ENCODE data around the gene AIRE.

AIRE gene

DNA sequence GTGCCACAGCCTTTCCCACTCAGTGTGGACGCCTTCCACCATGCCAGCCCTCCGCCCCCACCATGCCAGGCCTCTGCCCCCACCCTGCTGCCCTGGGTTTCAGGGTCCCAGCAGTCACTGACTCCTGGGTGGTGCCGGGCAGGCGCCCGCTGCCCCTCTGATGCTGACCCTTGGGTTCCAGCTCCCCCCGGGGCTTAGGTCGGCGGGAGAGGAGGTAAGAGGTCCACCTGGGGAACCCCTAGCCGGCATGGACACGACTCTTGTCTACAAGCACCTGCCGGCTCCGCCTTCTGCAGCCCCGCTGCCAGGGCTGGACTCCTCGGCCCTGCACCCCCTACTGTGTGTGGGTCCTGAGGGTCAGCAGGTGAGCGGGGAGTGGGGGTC lies 7.1 kb downstream of the AIRE start:
- no peak for TF ChIP-seq CEBPB (IDR thresholded peaks at IDR 0.05)
- no peak for TF ChIP-seq USF1 (IDR thresholded peaks at IDR 0.05)
- no peak for TF ChIP-seq TEAD4 (IDR thresholded peaks at IDR 0.05)
- TF ChIP-seq FOXM1 (IDR thresholded peaks at IDR 0.05; ENCODE audit: borderline replicate concordance, low read depth), result no peak
- TF ChIP-seq TCF12 (IDR thresholded peaks at IDR 0.05; ENCODE audit: low read depth), result no peak
- TF ChIP-seq EP300 (IDR thresholded peaks at IDR 0.05; ENCODE audit: borderline replicate concordance), result no peak
- no peak for TF ChIP-seq YY1 (IDR thresholded peaks at IDR 0.05; ENCODE audit: low read depth)
- TF ChIP-seq RAD21 (IDR thresholded peaks at IDR 0.05; ENCODE audit: low read depth), result no peak
- no peak for TF ChIP-seq ZBTB7A (IDR thresholded peaks at IDR 0.05; ENCODE audit: low read depth)
- TF ChIP-seq, protein P1, sequence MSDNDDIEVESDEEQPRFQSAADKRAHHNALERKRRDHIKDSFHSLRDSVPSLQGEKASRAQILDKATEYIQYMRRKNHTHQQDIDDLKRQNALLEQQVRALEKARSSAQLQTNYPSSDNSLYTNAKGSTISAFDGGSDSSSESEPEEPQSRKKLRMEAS (IDR thresholded peaks at IDR 0.05), result no peak
- TF ChIP-seq CREB1 (IDR thresholded peaks at IDR 0.05; ENCODE audit: low read depth), result no peak
- no peak for TF ChIP-seq EGR1 (IDR thresholded peaks at IDR 0.05)
- no peak for TF ChIP-seq NFIC (IDR thresholded peaks at IDR 0.05)
- TF ChIP-seq, protein P2, sequence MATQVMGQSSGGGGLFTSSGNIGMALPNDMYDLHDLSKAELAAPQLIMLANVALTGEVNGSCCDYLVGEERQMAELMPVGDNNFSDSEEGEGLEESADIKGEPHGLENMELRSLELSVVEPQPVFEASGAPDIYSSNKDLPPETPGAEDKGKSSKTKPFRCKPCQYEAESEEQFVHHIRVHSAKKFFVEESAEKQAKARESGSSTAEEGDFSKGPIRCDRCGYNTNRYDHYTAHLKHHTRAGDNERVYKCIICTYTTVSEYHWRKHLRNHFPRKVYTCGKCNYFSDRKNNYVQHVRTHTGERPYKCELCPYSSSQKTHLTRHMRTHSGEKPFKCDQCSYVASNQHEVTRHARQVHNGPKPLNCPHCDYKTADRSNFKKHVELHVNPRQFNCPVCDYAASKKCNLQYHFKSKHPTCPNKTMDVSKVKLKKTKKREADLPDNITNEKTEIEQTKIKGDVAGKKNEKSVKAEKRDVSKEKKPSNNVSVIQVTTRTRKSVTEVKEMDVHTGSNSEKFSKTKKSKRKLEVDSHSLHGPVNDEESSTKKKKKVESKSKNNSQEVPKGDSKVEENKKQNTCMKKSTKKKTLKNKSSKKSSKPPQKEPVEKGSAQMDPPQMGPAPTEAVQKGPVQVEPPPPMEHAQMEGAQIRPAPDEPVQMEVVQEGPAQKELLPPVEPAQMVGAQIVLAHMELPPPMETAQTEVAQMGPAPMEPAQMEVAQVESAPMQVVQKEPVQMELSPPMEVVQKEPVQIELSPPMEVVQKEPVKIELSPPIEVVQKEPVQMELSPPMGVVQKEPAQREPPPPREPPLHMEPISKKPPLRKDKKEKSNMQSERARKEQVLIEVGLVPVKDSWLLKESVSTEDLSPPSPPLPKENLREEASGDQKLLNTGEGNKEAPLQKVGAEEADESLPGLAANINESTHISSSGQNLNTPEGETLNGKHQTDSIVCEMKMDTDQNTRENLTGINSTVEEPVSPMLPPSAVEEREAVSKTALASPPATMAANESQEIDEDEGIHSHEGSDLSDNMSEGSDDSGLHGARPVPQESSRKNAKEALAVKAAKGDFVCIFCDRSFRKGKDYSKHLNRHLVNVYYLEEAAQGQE (IDR thresholded peaks at IDR 0.05; ENCODE audit: low read depth), result no peak
- no peak for TF ChIP-seq TAF1 (IDR thresholded peaks at IDR 0.05; ENCODE audit: low read depth)

GRCh38 chr21:44293551-44294231 lies 8.0 kb downstream of the AIRE start:
- TF ChIP-seq, protein P2 (IDR thresholded peaks at IDR 0.05; ENCODE audit: low read depth), result no peak
- TF ChIP-seq, protein P1 (IDR thresholded peaks at IDR 0.05), result no peak
- TF ChIP-seq EGR1 (IDR thresholded peaks at IDR 0.05) (no peak), ZBTB7A (IDR thresholded peaks at IDR 0.05; ENCODE audit: low read depth) (no peak), RAD21 (IDR thresholded peaks at IDR 0.05; ENCODE audit: low read depth) (no peak), EP300 (IDR thresholded peaks at IDR 0.05; ENCODE audit: borderline replicate concordance) (no peak), USF1 (IDR thresholded peaks at IDR 0.05) (no peak)

DNA sequence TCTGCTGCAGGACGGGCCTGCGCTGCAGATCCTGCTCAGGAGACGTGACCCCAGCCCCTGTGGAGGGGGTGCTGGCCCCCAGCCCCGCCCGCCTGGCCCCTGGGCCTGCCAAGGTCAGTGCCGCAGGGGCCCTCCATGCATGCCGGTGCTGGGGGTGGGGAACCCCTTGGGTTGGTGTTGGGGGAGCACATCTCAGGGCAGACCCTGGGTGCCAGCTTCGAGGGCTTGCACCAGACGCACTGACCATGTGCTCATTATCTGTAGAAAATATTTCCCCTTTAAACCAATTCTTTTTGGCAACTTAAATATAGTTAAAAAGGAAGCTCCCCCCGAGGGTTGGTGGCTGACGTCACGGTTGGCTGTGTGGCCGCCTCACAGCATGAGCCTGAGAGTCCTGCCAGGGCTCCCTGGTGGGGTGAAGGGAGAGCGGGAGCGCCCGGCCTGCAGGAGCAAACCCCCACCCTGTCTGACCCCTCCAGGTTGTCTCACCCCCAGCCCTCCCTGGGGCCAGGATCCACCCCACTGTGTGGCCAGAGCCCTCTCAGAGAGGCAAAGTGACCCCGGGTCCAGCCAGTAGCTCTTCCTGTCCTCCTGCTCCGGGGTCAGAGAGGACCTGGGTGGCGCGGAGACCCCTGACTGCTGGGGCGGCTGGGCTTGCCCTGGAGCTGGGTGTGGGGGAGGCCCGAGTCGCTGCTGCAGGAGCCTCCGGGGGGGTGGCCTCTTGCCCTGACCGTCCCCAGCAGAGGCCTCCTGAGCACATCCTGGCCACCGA lies 8.9 kb downstream of the AIRE start:
- TF ChIP-seq TAF1 (IDR thresholded peaks at IDR 0.05; ENCODE audit: low read depth) (no peak), ZBTB7A (IDR thresholded peaks at IDR 0.05; ENCODE audit: low read depth) (peak; percentile 69), CEBPB (IDR thresholded peaks at IDR 0.05) (no peak), CREB1 (IDR thresholded peaks at IDR 0.05; ENCODE audit: low read depth) (0 out of 2 replicates have a peak, but pooled peaks have one; percentile 29), FOXM1 (IDR thresholded peaks at IDR 0.05; ENCODE audit: borderline replicate concordance, low read depth) (no peak), NFIC (IDR thresholded peaks at IDR 0.05) (peak; percentile 94), EP300 (IDR thresholded peaks at IDR 0.05; ENCODE audit: borderline replicate concordance) (peak; percentile 51; the same call in 1 of the 2 replicates), TCF12 (IDR thresholded peaks at IDR 0.05; ENCODE audit: low read depth) (no peak; the same call in 1 of the 2 replicates)
- TF ChIP-seq, protein P1 (IDR thresholded peaks at IDR 0.05), result peak; percentile 68

DNA sequence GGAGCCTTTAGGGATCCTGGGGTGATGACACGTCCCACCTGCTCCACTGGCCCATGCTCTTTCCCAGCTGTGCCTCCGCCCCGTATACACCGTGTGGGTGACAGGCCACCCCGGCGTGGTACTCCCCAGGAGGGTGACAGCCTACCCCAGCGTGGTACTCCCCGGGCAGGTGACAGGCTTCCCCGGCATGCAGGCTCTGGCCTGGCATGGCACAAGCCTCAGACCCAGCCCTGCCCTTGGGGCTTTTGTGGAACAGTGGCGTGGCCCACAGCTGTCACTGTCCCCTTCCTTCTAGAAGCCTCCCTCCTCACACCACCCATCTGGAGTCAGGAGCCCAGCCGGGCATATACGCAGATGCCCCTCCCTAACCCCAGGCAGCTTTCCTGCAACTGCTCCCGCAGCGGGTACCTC lies 9.5 kb downstream of the AIRE start:
- no peak for TF ChIP-seq USF1 (IDR thresholded peaks at IDR 0.05)
- no peak for TF ChIP-seq RAD21 (IDR thresholded peaks at IDR 0.05; ENCODE audit: low read depth)
- TF ChIP-seq TCF12 (IDR thresholded peaks at IDR 0.05; ENCODE audit: low read depth), result no peak
- no peak for TF ChIP-seq FOXM1 (IDR thresholded peaks at IDR 0.05; ENCODE audit: borderline replicate concordance, low read depth)
- no peak for TF ChIP-seq ZBTB7A (IDR thresholded peaks at IDR 0.05; ENCODE audit: low read depth)
- no peak for TF ChIP-seq TAF1 (IDR thresholded peaks at IDR 0.05; ENCODE audit: low read depth)
- no peak for TF ChIP-seq CEBPB (IDR thresholded peaks at IDR 0.05)
- TF ChIP-seq, protein P2 (IDR thresholded peaks at IDR 0.05; ENCODE audit: low read depth), result no peak
- TF ChIP-seq CREB1 (IDR thresholded peaks at IDR 0.05; ENCODE audit: low read depth), result no peak
- no peak for TF ChIP-seq YY1 (IDR thresholded peaks at IDR 0.05; ENCODE audit: low read depth)
